ENCODE measurements around the gene JADE2. TPM values are rescaled to one million over a fixed set of nuclear protein-coding genes. Genes with fewer than 3 reads are reported as not detected.
A peak's percentile ranks its signal among the peaks of the same experiment; 100 is the strongest.

The JADE2 gene
- total and polyA plus RNA-seq, 2 of the 8 experiments (the other 6 are each of a cell fraction or from before 2014, with no cell fraction given), result 19.2 to 55.8 TPM

DNA sequence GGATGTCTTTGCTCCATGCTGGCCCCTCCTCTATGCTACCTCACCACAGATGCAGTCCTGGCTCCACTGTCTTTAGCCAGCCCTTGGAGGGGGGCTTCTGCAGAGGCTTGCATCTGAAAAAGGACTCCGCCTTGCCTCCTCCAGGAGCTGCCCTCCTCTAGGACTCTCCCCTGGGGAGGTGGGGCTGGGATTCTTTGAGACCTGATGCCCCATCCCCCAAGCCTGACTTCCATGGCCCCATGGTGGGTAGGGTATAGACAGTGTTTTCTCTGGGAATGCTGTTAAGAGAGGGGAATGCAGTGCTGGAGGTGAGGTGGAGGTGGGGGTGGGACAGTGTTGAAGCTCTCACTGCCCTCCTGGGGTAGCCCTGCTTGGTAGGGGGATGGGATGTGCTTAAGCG lies 14.3 kb downstream of the JADE2 start (continued):
- TF ChIP-seq SUZ12 (IDR thresholded peaks at IDR 0.05; ENCODE audit: low read length) (no peak), GABPA (IDR thresholded peaks at IDR 0.05; ENCODE audit: borderline replicate concordance, insufficient read depth, low read length) (no peak), CTBP2 (IDR thresholded peaks at IDR 0.05; ENCODE audit: borderline replicate concordance, insufficient read depth, insufficient read length, low read length) (peak; percentile 87), KDM5A (IDR thresholded peaks at IDR 0.05; ENCODE audit: low read length) (no peak), ASH2L (IDR thresholded peaks at IDR 0.05; ENCODE audit: low read length) (peak; percentile 90), E2F6 (IDR thresholded peaks at IDR 0.05) (no peak), SRF (IDR thresholded peaks at IDR 0.05; ENCODE audit: low read depth, low read length) (no peak), POLR2A (IDR thresholded peaks at IDR 0.05; ENCODE audit: control extremely low read depth in 1 of 2, low read depth in 2 of 2, low read length in 2 of 2) (no peak), SP2 (IDR thresholded peaks at IDR 0.05; ENCODE audit: low read length) (no peak)
- TF ChIP-seq, protein P1, sequence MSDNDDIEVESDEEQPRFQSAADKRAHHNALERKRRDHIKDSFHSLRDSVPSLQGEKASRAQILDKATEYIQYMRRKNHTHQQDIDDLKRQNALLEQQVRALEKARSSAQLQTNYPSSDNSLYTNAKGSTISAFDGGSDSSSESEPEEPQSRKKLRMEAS (IDR thresholded peaks at IDR 0.05), result peak; percentile 77
- TF ChIP-seq, protein P2, sequence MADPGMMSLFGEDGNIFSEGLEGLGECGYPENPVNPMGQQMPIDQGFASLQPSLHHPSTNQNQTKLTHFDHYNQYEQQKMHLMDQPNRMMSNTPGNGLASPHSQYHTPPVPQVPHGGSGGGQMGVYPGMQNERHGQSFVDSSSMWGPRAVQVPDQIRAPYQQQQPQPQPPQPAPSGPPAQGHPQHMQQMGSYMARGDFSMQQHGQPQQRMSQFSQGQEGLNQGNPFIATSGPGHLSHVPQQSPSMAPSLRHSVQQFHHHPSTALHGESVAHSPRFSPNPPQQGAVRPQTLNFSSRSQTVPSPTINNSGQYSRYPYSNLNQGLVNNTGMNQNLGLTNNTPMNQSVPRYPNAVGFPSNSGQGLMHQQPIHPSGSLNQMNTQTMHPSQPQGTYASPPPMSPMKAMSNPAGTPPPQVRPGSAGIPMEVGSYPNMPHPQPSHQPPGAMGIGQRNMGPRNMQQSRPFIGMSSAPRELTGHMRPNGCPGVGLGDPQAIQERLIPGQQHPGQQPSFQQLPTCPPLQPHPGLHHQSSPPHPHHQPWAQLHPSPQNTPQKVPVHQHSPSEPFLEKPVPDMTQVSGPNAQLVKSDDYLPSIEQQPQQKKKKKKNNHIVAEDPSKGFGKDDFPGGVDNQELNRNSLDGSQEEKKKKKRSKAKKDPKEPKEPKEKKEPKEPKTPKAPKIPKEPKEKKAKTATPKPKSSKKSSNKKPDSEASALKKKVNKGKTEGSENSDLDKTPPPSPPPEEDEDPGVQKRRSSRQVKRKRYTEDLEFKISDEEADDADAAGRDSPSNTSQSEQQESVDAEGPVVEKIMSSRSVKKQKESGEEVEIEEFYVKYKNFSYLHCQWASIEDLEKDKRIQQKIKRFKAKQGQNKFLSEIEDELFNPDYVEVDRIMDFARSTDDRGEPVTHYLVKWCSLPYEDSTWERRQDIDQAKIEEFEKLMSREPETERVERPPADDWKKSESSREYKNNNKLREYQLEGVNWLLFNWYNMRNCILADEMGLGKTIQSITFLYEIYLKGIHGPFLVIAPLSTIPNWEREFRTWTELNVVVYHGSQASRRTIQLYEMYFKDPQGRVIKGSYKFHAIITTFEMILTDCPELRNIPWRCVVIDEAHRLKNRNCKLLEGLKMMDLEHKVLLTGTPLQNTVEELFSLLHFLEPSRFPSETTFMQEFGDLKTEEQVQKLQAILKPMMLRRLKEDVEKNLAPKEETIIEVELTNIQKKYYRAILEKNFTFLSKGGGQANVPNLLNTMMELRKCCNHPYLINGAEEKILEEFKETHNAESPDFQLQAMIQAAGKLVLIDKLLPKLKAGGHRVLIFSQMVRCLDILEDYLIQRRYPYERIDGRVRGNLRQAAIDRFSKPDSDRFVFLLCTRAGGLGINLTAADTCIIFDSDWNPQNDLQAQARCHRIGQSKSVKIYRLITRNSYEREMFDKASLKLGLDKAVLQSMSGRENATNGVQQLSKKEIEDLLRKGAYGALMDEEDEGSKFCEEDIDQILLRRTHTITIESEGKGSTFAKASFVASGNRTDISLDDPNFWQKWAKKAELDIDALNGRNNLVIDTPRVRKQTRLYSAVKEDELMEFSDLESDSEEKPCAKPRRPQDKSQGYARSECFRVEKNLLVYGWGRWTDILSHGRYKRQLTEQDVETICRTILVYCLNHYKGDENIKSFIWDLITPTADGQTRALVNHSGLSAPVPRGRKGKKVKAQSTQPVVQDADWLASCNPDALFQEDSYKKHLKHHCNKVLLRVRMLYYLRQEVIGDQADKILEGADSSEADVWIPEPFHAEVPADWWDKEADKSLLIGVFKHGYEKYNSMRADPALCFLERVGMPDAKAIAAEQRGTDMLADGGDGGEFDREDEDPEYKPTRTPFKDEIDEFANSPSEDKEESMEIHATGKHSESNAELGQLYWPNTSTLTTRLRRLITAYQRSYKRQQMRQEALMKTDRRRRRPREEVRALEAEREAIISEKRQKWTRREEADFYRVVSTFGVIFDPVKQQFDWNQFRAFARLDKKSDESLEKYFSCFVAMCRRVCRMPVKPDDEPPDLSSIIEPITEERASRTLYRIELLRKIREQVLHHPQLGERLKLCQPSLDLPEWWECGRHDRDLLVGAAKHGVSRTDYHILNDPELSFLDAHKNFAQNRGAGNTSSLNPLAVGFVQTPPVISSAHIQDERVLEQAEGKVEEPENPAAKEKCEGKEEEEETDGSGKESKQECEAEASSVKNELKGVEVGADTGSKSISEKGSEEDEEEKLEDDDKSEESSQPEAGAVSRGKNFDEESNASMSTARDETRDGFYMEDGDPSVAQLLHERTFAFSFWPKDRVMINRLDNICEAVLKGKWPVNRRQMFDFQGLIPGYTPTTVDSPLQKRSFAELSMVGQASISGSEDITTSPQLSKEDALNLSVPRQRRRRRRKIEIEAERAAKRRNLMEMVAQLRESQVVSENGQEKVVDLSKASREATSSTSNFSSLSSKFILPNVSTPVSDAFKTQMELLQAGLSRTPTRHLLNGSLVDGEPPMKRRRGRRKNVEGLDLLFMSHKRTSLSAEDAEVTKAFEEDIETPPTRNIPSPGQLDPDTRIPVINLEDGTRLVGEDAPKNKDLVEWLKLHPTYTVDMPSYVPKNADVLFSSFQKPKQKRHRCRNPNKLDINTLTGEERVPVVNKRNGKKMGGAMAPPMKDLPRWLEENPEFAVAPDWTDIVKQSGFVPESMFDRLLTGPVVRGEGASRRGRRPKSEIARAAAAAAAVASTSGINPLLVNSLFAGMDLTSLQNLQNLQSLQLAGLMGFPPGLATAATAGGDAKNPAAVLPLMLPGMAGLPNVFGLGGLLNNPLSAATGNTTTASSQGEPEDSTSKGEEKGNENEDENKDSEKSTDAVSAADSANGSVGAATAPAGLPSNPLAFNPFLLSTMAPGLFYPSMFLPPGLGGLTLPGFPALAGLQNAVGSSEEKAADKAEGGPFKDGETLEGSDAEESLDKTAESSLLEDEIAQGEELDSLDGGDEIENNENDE (IDR thresholded peaks at IDR 0.05; ENCODE audit: insufficient replicate concordance, low read length), result no peak

Measured in H1 (cell line).